A673 (cell line): ENCODE measurements around the gene LGALS3.

ENCODE experiments used
- EZH2 ChIP-seq: fragments of 200-600 bp; sonication (generic); IDR thresholded peaks from 2 replicates; pipeline ENCODE4 v1.6.1; 2017; ENCODE audit warnings: borderline replicate concordance, low read depth, mild to moderate bottlenecking, mixed read lengths, antibody characterized with exemption, low read length; ENCODE audit not compliant: poor library complexity, severe bottlenecking
- TF ChIP-seq, protein P1 (sequence below): fragments of 300-800, 200-600 bp; sonication (generic); conservative IDR thresholded peaks from 2 replicates; pipeline ENCODE4 v1.5.1; 2017; ENCODE audit warnings: low read depth, mild to moderate bottlenecking, antibody characterized with exemption, low read length, moderate library complexity, mixed read lengths

DNA sequence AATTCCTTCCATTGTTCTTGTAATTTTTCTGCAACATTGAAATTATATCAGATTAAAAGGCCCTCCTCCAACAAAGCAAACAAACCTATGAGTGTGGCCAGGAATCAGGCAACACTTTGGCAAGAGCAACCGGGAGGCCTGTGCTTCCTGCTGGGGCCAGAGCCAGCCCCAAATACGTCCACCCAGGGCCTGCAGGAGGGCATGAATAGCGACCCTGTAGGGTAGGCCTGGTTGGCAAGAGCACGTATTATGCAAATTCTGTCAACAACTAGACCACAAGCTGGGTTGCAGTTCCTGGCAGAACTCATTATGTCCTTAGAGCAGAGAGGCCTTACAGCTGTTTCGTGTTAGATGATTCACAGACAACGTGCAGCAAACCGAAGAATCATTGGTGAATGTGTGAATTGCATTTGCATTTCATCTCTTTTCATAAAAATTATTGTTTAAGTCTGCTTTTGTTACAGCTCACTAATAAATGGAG lies 26.9 kb upstream of the LGALS3 start:
- TF ChIP-seq, protein P1, sequence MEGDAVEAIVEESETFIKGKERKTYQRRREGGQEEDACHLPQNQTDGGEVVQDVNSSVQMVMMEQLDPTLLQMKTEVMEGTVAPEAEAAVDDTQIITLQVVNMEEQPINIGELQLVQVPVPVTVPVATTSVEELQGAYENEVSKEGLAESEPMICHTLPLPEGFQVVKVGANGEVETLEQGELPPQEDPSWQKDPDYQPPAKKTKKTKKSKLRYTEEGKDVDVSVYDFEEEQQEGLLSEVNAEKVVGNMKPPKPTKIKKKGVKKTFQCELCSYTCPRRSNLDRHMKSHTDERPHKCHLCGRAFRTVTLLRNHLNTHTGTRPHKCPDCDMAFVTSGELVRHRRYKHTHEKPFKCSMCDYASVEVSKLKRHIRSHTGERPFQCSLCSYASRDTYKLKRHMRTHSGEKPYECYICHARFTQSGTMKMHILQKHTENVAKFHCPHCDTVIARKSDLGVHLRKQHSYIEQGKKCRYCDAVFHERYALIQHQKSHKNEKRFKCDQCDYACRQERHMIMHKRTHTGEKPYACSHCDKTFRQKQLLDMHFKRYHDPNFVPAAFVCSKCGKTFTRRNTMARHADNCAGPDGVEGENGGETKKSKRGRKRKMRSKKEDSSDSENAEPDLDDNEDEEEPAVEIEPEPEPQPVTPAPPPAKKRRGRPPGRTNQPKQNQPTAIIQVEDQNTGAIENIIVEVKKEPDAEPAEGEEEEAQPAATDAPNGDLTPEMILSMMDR, result no peak
- no peak for TF ChIP-seq EZH2
